ENCODE data around the gene SLC19A1. TPM values are rescaled to one million over a fixed set of nuclear protein-coding genes. Genes with fewer than 3 reads are reported as not detected.

The SLC19A1 gene
- total RNA-seq, 4 donors from 2014 or later, result 1.8 to 9.6 (median 2.1) TPM

- in situ Hi-C loops (cut with MboI; ENCODE audit: low sequenced_read_pairs in 4 of 4), result loop anchor here in 1 of 4 donors (25.0 kb wide), 1 partner anchor 112 kb away; no protein-coding TSS in a partner anchor
- no peaks in the 10 kb centered on the region for H3K4me1 ChIP-seq
- H3K36me3 ChIP-seq, result no peaks in the 10 kb centered on the region
- H3K9me3 ChIP-seq, result no peaks in the 10 kb centered on the region
- intact Hi-C loops (cut with DNase I; ENCODE audit: low total_unique reads), result no loop called here
- peaks cover 7 to 20% (median 17%) of the 10 kb centered on the region in 3 donors for H3K27me3 ChIP-seq
- no peak overlapping the region for H3K4me3 ChIP-seq
- TF ChIP-seq, protein P1, sequence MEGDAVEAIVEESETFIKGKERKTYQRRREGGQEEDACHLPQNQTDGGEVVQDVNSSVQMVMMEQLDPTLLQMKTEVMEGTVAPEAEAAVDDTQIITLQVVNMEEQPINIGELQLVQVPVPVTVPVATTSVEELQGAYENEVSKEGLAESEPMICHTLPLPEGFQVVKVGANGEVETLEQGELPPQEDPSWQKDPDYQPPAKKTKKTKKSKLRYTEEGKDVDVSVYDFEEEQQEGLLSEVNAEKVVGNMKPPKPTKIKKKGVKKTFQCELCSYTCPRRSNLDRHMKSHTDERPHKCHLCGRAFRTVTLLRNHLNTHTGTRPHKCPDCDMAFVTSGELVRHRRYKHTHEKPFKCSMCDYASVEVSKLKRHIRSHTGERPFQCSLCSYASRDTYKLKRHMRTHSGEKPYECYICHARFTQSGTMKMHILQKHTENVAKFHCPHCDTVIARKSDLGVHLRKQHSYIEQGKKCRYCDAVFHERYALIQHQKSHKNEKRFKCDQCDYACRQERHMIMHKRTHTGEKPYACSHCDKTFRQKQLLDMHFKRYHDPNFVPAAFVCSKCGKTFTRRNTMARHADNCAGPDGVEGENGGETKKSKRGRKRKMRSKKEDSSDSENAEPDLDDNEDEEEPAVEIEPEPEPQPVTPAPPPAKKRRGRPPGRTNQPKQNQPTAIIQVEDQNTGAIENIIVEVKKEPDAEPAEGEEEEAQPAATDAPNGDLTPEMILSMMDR (IDR thresholded peaks at IDR 0.05 in 4 of 5, conservative IDR thresholded peaks at IDR 0.05 in 1 of 5), result no peak
- no peak for TF ChIP-seq POLR2A (IDR thresholded peaks at IDR 0.05)
- ATAC-seq (no peak), DNase-seq (no peak)
- no peak overlapping the region for H3K27ac ChIP-seq
Observed at GRCh38 chr21:45575304-45575992, 33.2 kb upstream of the SLC19A1 start.

DNA sequence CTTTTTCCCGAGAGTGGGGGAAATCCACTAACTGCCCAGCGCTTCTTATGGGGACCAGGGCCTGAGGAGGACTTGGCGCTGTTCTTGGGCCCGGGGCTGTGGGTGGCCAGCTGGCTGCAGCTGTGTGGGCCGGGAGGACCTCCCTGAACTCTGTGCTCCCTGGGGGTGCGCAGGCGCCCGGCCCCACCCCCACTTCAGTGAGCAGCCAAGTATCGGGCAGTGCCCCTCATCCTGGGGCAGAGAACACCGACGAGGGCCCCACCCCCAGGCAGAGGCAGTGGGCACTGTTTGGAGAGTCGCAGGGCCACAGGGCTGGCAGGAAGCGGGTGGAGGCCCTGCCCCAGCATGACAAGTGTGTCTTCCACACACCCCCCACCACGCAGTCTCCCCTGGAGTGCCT is 32.5 kb upstream of the SLC19A1 start:
- intact Hi-C loops (cut with DNase I; ENCODE audit: low total_unique reads) (no loop called here), in situ Hi-C loops (cut with MboI; ENCODE audit: low sequenced_read_pairs in 4 of 4) (loop anchor here in 3 of 4 donors (25.0 kb wide), 2 partner anchors 113 to 238 kb away; no protein-coding TSS in a partner anchor)
- Histone ChIP-seq H3K27me3 (peaks cover 4 to 17% (median 17%) of the 10 kb centered on the region in 3 donors), H3K9me3 (no peaks in the 10 kb centered on the region), H3K4me3 (no peak overlapping the region), H3K27ac (no peak overlapping the region), H3K4me1 (no peaks in the 10 kb centered on the region), H3K36me3 (no peaks in the 10 kb centered on the region)
- DNase-seq (no peak), ATAC-seq (no peak)
- TF ChIP-seq, protein P1 (IDR thresholded peaks at IDR 0.05 in 4 of 5, conservative IDR thresholded peaks at IDR 0.05 in 1 of 5), result no peak
- TF ChIP-seq POLR2A (IDR thresholded peaks at IDR 0.05), result no peak

DNA sequence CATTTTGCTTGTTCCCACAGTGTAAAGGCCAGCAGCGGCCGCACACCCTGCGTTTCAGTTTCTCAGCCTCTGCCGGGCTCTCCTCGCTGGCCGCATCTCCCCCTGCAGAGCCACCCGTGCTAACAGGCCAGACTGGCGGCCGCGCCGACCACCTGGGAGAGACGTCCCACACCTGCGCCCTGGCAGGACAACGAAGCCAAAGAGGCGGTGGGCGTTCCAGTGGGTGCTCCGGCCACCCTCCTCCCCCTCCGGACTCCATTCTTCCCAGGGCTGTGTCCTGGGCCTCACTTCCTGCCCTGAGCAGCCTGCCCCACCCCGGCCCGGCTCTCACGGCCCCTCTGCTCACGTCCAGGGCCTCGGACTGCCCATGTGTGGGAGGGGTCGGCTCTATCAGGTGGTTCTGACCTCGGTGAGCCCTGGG is 31.9 kb upstream of the SLC19A1 start:
- Histone ChIP-seq H3K4me1 (no peaks in the 10 kb centered on the region), H3K4me3 (no peak overlapping the region), H3K9me3 (no peaks in the 10 kb centered on the region), H3K27ac (no peak overlapping the region), H3K36me3 (no peaks in the 10 kb centered on the region), H3K27me3 (peaks cover 4 to 17% (median 17%) of the 10 kb centered on the region in 3 donors)
- TF ChIP-seq, protein P1 (IDR thresholded peaks at IDR 0.05 in 4 of 5, conservative IDR thresholded peaks at IDR 0.05 in 1 of 5), result no peak
- TF ChIP-seq POLR2A (IDR thresholded peaks at IDR 0.05), result no peak
- intact Hi-C loops (cut with DNase I; ENCODE audit: low total_unique reads), result no loop called here
- ATAC-seq, result no peak
- no peak for DNase-seq
- in situ Hi-C loops (cut with MboI; ENCODE audit: low sequenced_read_pairs in 4 of 4), result loop anchor here in 3 of 4 donors (25.0 kb wide), 1 partner anchor 238 kb away; no protein-coding TSS in a partner anchor

- Histone ChIP-seq H3K4me3 (no peak overlapping the region), H3K9me3 (no peaks in the 10 kb centered on the region), H3K27ac (no peak overlapping the region), H3K36me3 (no peaks in the 10 kb centered on the region), H3K4me1 (no peaks in the 10 kb centered on the region), H3K27me3 (peaks cover 4 to 18% (median 17%) of the 10 kb centered on the region in 3 donors)
- no peak for ATAC-seq
- intact Hi-C loops (cut with DNase I; ENCODE audit: low total_unique reads) (no loop called here), in situ Hi-C loops (cut with MboI; ENCODE audit: low sequenced_read_pairs in 4 of 4) (loop anchor here in 3 of 4 donors (25.0 kb wide), 1 partner anchor 239 kb away; no protein-coding TSS in a partner anchor)
- TF ChIP-seq POLR2A (IDR thresholded peaks at IDR 0.05), result no peak
- TF ChIP-seq, protein P1 (IDR thresholded peaks at IDR 0.05 in 4 of 5, conservative IDR thresholded peaks at IDR 0.05 in 1 of 5), result no peak
- DNase-seq, result no peak
Observed at GRCh38 chr21:45573452-45574035, 31.3 kb upstream of the SLC19A1 start.
